A549 (cell line): ENCODE data around the gene DPY19L3. TPM values are rescaled to one million over a fixed set of nuclear protein-coding genes. Genes with fewer than 3 reads are reported as not detected.

Experiments
- ATAC-seq, 2 experiments: fragments of 200-7000 bp in 1 of 2; fragments of >200 bp in 1 of 2; cut with Nextera tagmentation in 1 of 2; cut with Tn5 transposase in 1 of 2; 3 replicates each; pipeline versions ENCODE4 v1.8.0 to v1.9.1; 2018 to 2020; ENCODE audit warnings: mild to moderate bottlenecking in 1 of 2, moderate library complexity in 1 of 2
- CTCF ChIA-PET: fragments of 300-600 bp; sonication (Branson Sonifier 250); formaldehyde crosslinking; extraction: SDS; loops from one replicate; lab custom pipeline; 2021; ENCODE audit warnings: antibody characterized with exemption, inconsistent platforms; lab: Yijun Ruan, JAX
- POLR2A ChIA-PET: fragments of 350-600 bp; formaldehyde crosslinking; extraction: SDS; loops from one replicate; lab custom pipeline; 2021; ENCODE audit warnings: antibody characterized with exemption, inconsistent platforms; lab: Yijun Ruan, JAX
- DNase-seq, 2 experiments: peaks; one replicate each; pipeline versions ENCODE4 v3.0.0 to v3.0.0-alpha.2; 2011 to 2016; ENCODE audit warnings: low read depth in 1 of 2, low spot score in 1 of 2
- FAIRE-seq: peaks from 2 replicates; lab custom pipeline; 2011; peaks lifted over from hg19 to GRCh38; lab: Jason Lieb, UNC
- H3K27ac ChIP-seq, 2 experiments: fragments of >200 bp; sonication (Bioruptor Twin); formaldehyde crosslinking; 3 replicates each; pipeline ENCODE4 v1.5.1; 2016 to 2017
- H3K4me1 ChIP-seq: fragments of >200 bp; sonication (Bioruptor Twin); formaldehyde crosslinking; 3 replicates; pipeline ENCODE4 v1.6.1; 2016
- H3K4me2 ChIP-seq: fragments of >200 bp; sonication (Bioruptor Twin); formaldehyde crosslinking; 3 replicates; pipeline ENCODE4 v1.6.1; 2016
- H3K4me3 ChIP-seq: fragments of >200 bp; sonication (Bioruptor Twin); formaldehyde crosslinking; 3 replicates; pipeline ENCODE4 v1.5.1; 2016
- H3K9me3 ChIP-seq: fragments of >200 bp; sonication (Bioruptor Twin); formaldehyde crosslinking; 3 replicates; pipeline ENCODE4 v1.6.1; 2016
- ATOH8 ChIP-seq: fragments of 250-450 bp; sonication (Bioruptor Pico); IDR thresholded peaks from 2 replicates; pipeline ENCODE4 v1.5.0; 2020; ENCODE audit warnings: low read depth, mild to moderate bottlenecking, moderate library complexity
- BHLHE40 ChIP-seq: IDR thresholded peaks from 2 replicates; pipeline ENCODE4 v1.6.1; 2012; ENCODE audit warnings: low read depth, low read length, inconsistent platforms
- CEBPB ChIP-seq, 2 experiments: fragments of >200 bp in 1 of 2; sonication (Bioruptor Twin) in 1 of 2; formaldehyde crosslinking in 1 of 2; IDR thresholded peaks; 2 replicates each; pipeline ENCODE4 v1.6.1; 2012 to 2016
- EHMT2 ChIP-seq: fragments of 200-600 bp; sonication (generic); IDR thresholded peaks from 2 replicates; pipeline ENCODE4 v1.6.1; 2016; ENCODE audit warnings: antibody characterized with exemption, low read depth, mild to moderate bottlenecking, moderate library complexity
- ELK1 ChIP-seq: fragments of 150-350 bp; IDR thresholded peaks from 2 replicates; pipeline ENCODE4 v1.6.1; 2014; ENCODE audit warnings: low read depth, mild to moderate bottlenecking, low read length
- EP300 ChIP-seq, 2 experiments: fragments of >200 bp; sonication (Bioruptor Twin); formaldehyde crosslinking; IDR thresholded peaks; 2 replicates in 1 of 2; 3 replicates in 1 of 2; pipeline ENCODE4 v1.6.1; 2016 to 2017
- ESRRA ChIP-seq: fragments of 150-350 bp; IDR thresholded peaks from 2 replicates; pipeline ENCODE4 v1.6.1; 2014; ENCODE audit warnings: mild to moderate bottlenecking, low read length, borderline replicate concordance
- FOSB ChIP-seq: fragments of 250-450 bp; sonication (Bioruptor Pico); IDR thresholded peaks from 2 replicates; pipeline ENCODE4 v1.5.0; 2020; ENCODE audit warnings: mild to moderate bottlenecking, moderate library complexity
- FOSL2 ChIP-seq, 2 experiments: fragments of 450-650 bp in 1 of 2; fragments of >200 bp in 1 of 2; sonication (Bioruptor Twin) in 1 of 2; formaldehyde crosslinking; IDR thresholded peaks; 2 replicates each; pipeline versions ENCODE4 v1.5.0 to v1.6.1; 2016 to 2020; ENCODE audit warnings: mild to moderate bottlenecking in 1 of 2, moderate library complexity in 1 of 2
- GATA3 ChIP-seq: IDR thresholded peaks from 2 replicates; pipeline ENCODE4 v1.6.1; 2012; ENCODE audit warnings: borderline replicate concordance
- HDAC2 ChIP-seq: fragments of 200-600 bp; sonication (generic); IDR thresholded peaks from 2 replicates; pipeline ENCODE4 v1.6.1; 2016
- HEYL ChIP-seq: fragments of 250-450 bp; sonication (Bioruptor Pico); IDR thresholded peaks from 2 replicates; pipeline ENCODE4 v1.8.0; 2021; ENCODE audit warnings: mild to moderate bottlenecking, moderate library complexity
- HOXA7 ChIP-seq: fragments of 250-450 bp; sonication (Bioruptor Pico); IDR thresholded peaks from 2 replicates; pipeline ENCODE4 v1.5.0; 2020; ENCODE audit warnings: mild to moderate bottlenecking, moderate library complexity
- HOXB13 ChIP-seq: fragments of 250-450 bp; sonication (Bioruptor Pico); IDR thresholded peaks from 2 replicates; pipeline ENCODE4 v1.5.0; 2020; ENCODE audit warnings: low read depth, mild to moderate bottlenecking, moderate library complexity
- HOXB5 ChIP-seq: fragments of 250-450 bp; sonication (Bioruptor Pico); IDR thresholded peaks from 2 replicates; pipeline ENCODE4 v1.5.0; 2020; ENCODE audit warnings: mild to moderate bottlenecking, moderate library complexity
- MYC ChIP-seq: IDR thresholded peaks from 2 replicates; pipeline ENCODE4 v1.6.1; 2012; ENCODE audit warnings: mild to moderate bottlenecking, inconsistent platforms, low read length, improper control_type of control experiment, borderline replicate concordance
- NFE2L2 ChIP-seq: fragments of 150-350 bp; conservative IDR thresholded peaks from 2 replicates; pipeline ENCODE4 v1.6.1; 2014; ENCODE audit warnings: low read length
- PBX3 ChIP-seq: IDR thresholded peaks from 2 replicates; pipeline ENCODE4 v1.6.1; 2012
- POLR2AphosphoS2 ChIP-seq: conservative IDR thresholded peaks from 2 replicates; pipeline ENCODE4 v1.6.1; 2012; ENCODE audit warnings: low read length, improper control_type of control experiment, inconsistent platforms
- RARB ChIP-seq: fragments of 250-450 bp; sonication (Bioruptor Pico); IDR thresholded peaks from 2 replicates; pipeline ENCODE4 v1.8.0; 2021; ENCODE audit warnings: mild to moderate bottlenecking, moderate library complexity
- TP53 ChIP-seq: fragments of 250-450 bp; sonication (Bioruptor Pico); IDR thresholded peaks from 2 replicates; pipeline ENCODE4 v1.5.0; 2021; ENCODE audit warnings: mild to moderate bottlenecking, moderate library complexity
- ZNF302 ChIP-seq: fragments of 250-450 bp; sonication (Bioruptor Pico); IDR thresholded peaks from 2 replicates; pipeline ENCODE4 v1.9.0; 2021; ENCODE audit warnings: inconsistent platforms, mild to moderate bottlenecking, moderate library complexity
- WGBS: methylation state at CpG from one replicate; pipeline ENCODE4 v1.1.6; 2017; ENCODE audit errors: missing lambda C conversion rate; 5-methylcytosine and 5-hydroxymethylcytosine counted together
- polyA plus RNA-seq, 4 experiments: library from polyadenylated mRNA; depleted of rRNA in 3 of 4; stranded (reverse); fragments of >200 nt; fragmentation: RNase III in 1 of 4; extraction: RNeasy Plus Mini Kit Qiagen cat#74134 plus additional on column Dnase treatment in 1 of 4; gene quantifications; 2 replicates in 3 of 4; 3 replicates in 1 of 4; pipeline ENCODE4 v1.2.3, GENCODE V29; 2011 to 2017
- TF ChIP-seq, protein P1 (sequence below): fragments of >200 bp; sonication (Bioruptor Twin); formaldehyde crosslinking; IDR thresholded peaks from 2 replicates; pipeline ENCODE4 v1.6.1; 2016
- TF ChIP-seq, protein P2 (sequence below): fragments of >200 bp; sonication (Bioruptor Twin); formaldehyde crosslinking; IDR thresholded peaks from 3 replicates; pipeline ENCODE4 v1.6.1; 2016
- TF ChIP-seq, protein P3 (sequence below): IDR thresholded peaks from 2 replicates; pipeline ENCODE4 v1.6.1; 2012

Gene DPY19L3
- polyA plus RNA-seq, 2 of the 4 experiments (the other 2 are of a cell fraction), result 15.7 to 28.9 TPM

DNA sequence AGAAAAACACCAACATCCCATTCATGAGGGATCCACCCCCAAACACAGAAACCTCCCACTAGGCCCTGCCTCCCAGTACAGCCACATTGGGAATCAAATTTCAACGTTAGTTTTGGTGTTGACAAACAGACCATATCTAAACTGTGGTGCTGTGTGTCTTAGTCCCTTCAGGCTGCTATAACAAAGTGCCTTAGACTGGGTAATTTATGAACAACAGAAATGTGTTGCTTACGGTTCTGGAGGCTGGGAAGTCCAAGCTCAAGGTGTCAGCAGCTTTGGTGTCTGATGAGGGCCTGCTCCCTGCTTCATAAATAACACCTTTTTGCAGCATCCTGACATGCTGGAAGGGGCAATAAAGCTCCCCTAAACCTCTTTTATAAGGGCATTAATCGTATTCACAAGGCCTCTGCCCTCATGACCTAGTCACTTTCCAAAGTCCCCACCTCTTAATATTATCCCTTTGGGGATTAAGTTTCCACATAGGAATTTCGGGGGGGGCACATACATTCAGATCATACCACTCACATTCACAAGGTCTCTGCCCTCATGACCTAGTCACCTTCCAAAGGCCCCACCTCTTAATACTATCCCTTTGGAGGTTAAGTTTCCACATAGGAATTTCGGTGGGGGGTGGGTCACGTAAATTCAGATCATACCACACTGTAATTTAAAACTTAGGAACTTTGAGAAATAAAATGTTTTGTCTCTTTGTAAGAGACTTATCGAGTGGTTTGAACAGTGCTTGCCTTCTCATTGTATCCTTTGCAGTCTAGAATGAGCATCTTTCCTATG lies 32.6 kb upstream of the DPY19L3 start:
- H3K4me2 ChIP-seq, result peak overlapping the region; percentile 86
- H3K9me3 ChIP-seq, result peaks cover 8% of the 10 kb centered on the region; the same call in 1 of the 3 replicates
- TF ChIP-seq GATA3, result peak; percentile 87; the same call in 1 of the 2 replicates
- no peak for TF ChIP-seq HOXA7
- peak; percentile 72 to 82; a peak in 4 of 5 replicates for TF ChIP-seq EP300 (IDR thresholded peaks at IDR 0.05)
- no peak for TF ChIP-seq HDAC2
- TF ChIP-seq, protein P1, sequence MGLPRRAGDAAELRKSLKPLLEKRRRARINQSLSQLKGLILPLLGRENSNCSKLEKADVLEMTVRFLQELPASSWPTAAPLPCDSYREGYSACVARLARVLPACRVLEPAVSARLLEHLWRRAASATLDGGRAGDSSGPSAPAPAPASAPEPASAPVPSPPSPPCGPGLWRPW, result peak; percentile 21; the same call in 1 of the 2 replicates
- peak; percentile 11; the same call in 1 of the 2 replicates for TF ChIP-seq ATOH8 (CRISPR knock-in tag)
- peak; percentile 83 for TF ChIP-seq RARB (CRISPR knock-in tag)
- peak; percentile 67; the same call in 1 of the 2 replicates for TF ChIP-seq ZNF302 (CRISPR knock-in tag)
- TF ChIP-seq, protein P2, sequence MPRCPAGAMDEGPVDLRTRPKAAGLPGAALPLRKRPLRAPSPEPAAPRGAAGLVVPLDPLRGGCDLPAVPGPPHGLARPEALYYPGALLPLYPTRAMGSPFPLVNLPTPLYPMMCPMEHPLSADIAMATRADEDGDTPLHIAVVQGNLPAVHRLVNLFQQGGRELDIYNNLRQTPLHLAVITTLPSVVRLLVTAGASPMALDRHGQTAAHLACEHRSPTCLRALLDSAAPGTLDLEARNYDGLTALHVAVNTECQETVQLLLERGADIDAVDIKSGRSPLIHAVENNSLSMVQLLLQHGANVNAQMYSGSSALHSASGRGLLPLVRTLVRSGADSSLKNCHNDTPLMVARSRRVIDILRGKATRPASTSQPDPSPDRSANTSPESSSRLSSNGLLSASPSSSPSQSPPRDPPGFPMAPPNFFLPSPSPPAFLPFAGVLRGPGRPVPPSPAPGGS, result no peak; the same call in 2 of the 3 replicates
- no peak for TF ChIP-seq ELK1
- 0 out of 2 replicates have a peak, but pooled peaks have one; percentile 56 for TF ChIP-seq PBX3
- no peak for TF ChIP-seq EHMT2
- no peak for TF ChIP-seq BHLHE40
- TF ChIP-seq POLR2AphosphoS2, result no peak
- TF ChIP-seq CEBPB (IDR thresholded peaks at IDR 0.05), result peak in 1 of 2 experiments; percentile 74; a peak in 3 of 4 replicates
- 0 out of 2 replicates have a peak, but pooled peaks have one; percentile 18 for TF ChIP-seq TP53
- TF ChIP-seq ESRRA, result peak; percentile 81
- TF ChIP-seq, protein P3, sequence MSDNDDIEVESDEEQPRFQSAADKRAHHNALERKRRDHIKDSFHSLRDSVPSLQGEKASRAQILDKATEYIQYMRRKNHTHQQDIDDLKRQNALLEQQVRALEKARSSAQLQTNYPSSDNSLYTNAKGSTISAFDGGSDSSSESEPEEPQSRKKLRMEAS, result peak; percentile 37; the same call in 1 of the 2 replicates
- peak; percentile 35; the same call in 1 of the 2 replicates for TF ChIP-seq HOXB5
- peak; percentile 72; the same call in 1 of the 2 replicates for TF ChIP-seq HOXB13 (CRISPR knock-in tag)
- no peak for TF ChIP-seq NFE2L2
- TF ChIP-seq FOSL2 (IDR thresholded peaks at IDR 0.05), result peak; percentile 46
- peak; percentile 75 for TF ChIP-seq FOSL2 (CRISPR knock-in tag; IDR thresholded peaks at IDR 0.05)
- TF ChIP-seq FOSB (CRISPR knock-in tag), result no peak
- peak; percentile 53; the same call in 1 of the 2 replicates for TF ChIP-seq HEYL
- 0 out of 2 replicates have a peak, but pooled peaks have one; percentile 14 for TF ChIP-seq MYC
- H3K4me3 ChIP-seq, result peak overlapping the region; percentile 30
- FAIRE-seq, result no peak
- POLR2A ChIA-PET, result interaction anchor here (0.5 to 2.9 kb wide), 6 partner anchors 11 to 472 kb away, joined by 3 to 36 read pairs (median 6); partner anchors contain the start of genes DPY19L3, PDCD5 and ZNF507
- WGBS, result 7% methylated on average over 7 of the region's 7 CpGs
- peak overlapping the region; percentile 84 to 87 for H3K27ac ChIP-seq
- DNase-seq, result peak in 1 of 2 experiments; percentile 92
- CTCF ChIA-PET, result interaction anchor here (0.6 to 7.8 kb wide), 11 partner anchors 7 to 1703 kb away, joined by 3 to 122 read pairs (median 5); partner anchors contain the start of gene ZNF507
- ATAC-seq, result peak; percentile 55 to 72
- H3K4me1 ChIP-seq, result peaks cover 63% of the 10 kb centered on the region
